Right lobe of liver (tissue), 4 donors: ENCODE data around the gene EIPR1.

Source experiments
- POLR2A ChIP-seq: fragments of 450-650 bp; IDR thresholded peaks from one replicate; pipeline ENCODE4 v1.6.1; 2017; ENCODE audit warnings: antibody characterized with exemption, mild to moderate bottlenecking
- TF ChIP-seq, protein P1 (sequence below), 4 donors: fragments of 200-600 bp in 3 of 4; fragments of 450-650 bp in 1 of 4; IDR thresholded peaks; one replicate each; pipeline versions ENCODE4 v1.5.1 to v1.8.0; 2016 to 2022; ENCODE audit warnings: antibody characterized with exemption in 4 of 4, mild to moderate bottlenecking in 2 of 4
- donor health status: DM: no; HTN: no; CAD: no.
- donor health status: DM: no; HTN: no; CAD: no.
- donor health status: DM: no; HTN: yes; CAD: no.

DNA sequence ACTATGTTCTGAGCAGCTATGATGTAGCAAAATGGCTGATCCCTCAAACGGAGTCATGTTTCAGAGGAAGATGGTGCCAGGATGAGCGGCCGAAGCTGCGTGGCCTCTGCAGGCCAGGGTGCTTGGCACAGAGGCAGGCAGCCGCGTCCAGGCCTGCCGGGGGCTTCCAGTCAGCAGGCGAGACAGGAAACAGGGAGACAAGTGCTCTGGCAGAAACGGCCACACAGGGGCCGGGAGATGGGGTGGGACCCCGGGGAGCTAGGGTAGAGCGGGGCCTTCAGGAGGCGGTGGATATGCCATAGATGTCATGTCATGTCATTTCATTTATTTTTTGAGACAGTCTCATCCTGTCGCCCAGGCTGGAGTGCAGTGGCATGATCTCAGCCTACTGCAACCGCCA lies 50.7 kb downstream of the EIPR1 start:
- TF ChIP-seq POLR2A = no peak
- TF ChIP-seq, protein P1, sequence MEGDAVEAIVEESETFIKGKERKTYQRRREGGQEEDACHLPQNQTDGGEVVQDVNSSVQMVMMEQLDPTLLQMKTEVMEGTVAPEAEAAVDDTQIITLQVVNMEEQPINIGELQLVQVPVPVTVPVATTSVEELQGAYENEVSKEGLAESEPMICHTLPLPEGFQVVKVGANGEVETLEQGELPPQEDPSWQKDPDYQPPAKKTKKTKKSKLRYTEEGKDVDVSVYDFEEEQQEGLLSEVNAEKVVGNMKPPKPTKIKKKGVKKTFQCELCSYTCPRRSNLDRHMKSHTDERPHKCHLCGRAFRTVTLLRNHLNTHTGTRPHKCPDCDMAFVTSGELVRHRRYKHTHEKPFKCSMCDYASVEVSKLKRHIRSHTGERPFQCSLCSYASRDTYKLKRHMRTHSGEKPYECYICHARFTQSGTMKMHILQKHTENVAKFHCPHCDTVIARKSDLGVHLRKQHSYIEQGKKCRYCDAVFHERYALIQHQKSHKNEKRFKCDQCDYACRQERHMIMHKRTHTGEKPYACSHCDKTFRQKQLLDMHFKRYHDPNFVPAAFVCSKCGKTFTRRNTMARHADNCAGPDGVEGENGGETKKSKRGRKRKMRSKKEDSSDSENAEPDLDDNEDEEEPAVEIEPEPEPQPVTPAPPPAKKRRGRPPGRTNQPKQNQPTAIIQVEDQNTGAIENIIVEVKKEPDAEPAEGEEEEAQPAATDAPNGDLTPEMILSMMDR (IDR thresholded peaks at IDR 0.05) = no peak
